OCI-LY3 (cell line): Measurements from ENCODE around the gene KLF11.

Source experiments
- H2AFZ ChIP-seq: fragments of 200-600, 300-600 bp; shearing (Covaris generic); 2 replicates; pipeline ENCODE4 v1.6.0; 2014; ENCODE audit warnings: antibody characterized with exemption, low read depth, low read length
- H3K27ac ChIP-seq: fragments of 200-600, 300-600 bp; sonication (generic); 2 replicates; pipeline ENCODE4 v1.5.1; 2014; ENCODE audit warnings: mild to moderate bottlenecking, low read length, moderate library complexity, mixed read lengths
- H3K27me3 ChIP-seq: fragments of 200-600, 300-600 bp; sonication (generic); 2 replicates; pipeline ENCODE4 v1.6.1; 2014; ENCODE audit warnings: low read depth, low read length, mixed read lengths
- H3K36me3 ChIP-seq: fragments of 200-600, 300-600 bp; sonication (generic); replicated peaks from 2 replicates; pipeline ENCODE3; 2014; ENCODE audit warnings: low read depth, low read length, mixed read lengths
- H3K4me1 ChIP-seq: fragments of 300-600, 200-600 bp; sonication (generic); 2 replicates; pipeline ENCODE4 v1.6.1; 2014; ENCODE audit warnings: low read length, mixed read lengths
- H3K4me2 ChIP-seq: fragments of 200-600, 300-600 bp; sonication (generic); 2 replicates; pipeline ENCODE4 v1.6.1; 2014; ENCODE audit warnings: low read length, mixed read lengths
- H3K4me3 ChIP-seq: fragments of 300-600, 200-600 bp; sonication (generic); 2 replicates; pipeline ENCODE4 v1.5.1; 2014; ENCODE audit warnings: antibody characterized with exemption, mild to moderate bottlenecking, low read length, moderate library complexity
- H3K79me2 ChIP-seq: fragments of 300-600, 200-600 bp; shearing (Covaris generic); 2 replicates; pipeline ENCODE4 v1.6.1; 2014; ENCODE audit warnings: mild to moderate bottlenecking, low read length, mixed read lengths
- H3K9ac ChIP-seq: fragments of 300-600, 200-600 bp; shearing (Covaris generic); 2 replicates; pipeline ENCODE4 v1.6.0; 2014; ENCODE audit warnings: mild to moderate bottlenecking, low read length, moderate library complexity
- H3K9me3 ChIP-seq: fragments of 200-600, 300-600 bp; shearing (Covaris generic); 2 replicates; pipeline ENCODE4 v1.6.1; 2014; ENCODE audit warnings: low read length, mixed read lengths; ENCODE audit not compliant: insufficient read depth
- H4K20me1 ChIP-seq: fragments of 200-600, 300-600 bp; sonication (generic); 2 replicates; pipeline ENCODE4 v1.6.1; 2016; ENCODE audit warnings: low read length, mixed read lengths; ENCODE audit not compliant: insufficient read depth
- EZH2phosphoT487 ChIP-seq: fragments of 200-600 bp; shearing (Covaris generic); IDR thresholded peaks from 2 replicates; pipeline ENCODE4 v1.6.1; 2018; ENCODE audit warnings: antibody characterized with exemption, mixed run types, low read depth
- TF ChIP-seq, protein P1 (sequence below): fragments of 200-600, 300-600 bp; sonication (generic); IDR thresholded peaks from 2 replicates; pipeline ENCODE4 v1.5.1; 2014; ENCODE audit warnings: antibody characterized with exemption, low read length, low read depth

KLF11 gene

DNA sequence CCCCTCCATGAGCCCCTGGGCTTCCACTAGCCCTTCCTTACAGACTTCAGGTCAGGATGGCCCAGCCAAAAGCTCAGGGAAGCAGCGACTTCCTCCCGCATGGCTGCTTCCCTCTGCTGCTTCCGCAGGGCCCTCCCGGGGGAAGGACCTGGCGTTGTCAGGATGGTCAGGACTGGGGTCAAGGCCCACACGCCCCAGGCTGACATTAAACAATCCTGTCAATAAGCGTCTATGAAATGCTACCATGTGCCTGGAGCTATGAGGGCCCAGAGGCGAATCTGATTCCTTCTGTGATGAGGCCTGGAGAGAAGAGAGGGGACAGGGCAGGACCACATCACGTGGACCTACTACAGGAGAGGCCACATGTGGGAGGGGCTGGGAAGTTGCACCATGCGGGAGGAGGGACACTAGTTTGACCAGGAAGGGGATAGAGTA lies 19.6 kb downstream of the KLF11 start:
- Histone ChIP-seq H2AFZ (no peak overlapping the region), H3K27ac (no peak overlapping the region), H3K9ac (no peak overlapping the region), H3K36me3 (no peaks in the 10 kb centered on the region), H3K79me2 (no peaks in the 10 kb centered on the region), H3K4me1 (no peaks in the 10 kb centered on the region), H3K4me2 (no peak overlapping the region), H3K27me3 (0 out of 2 replicates have a peak, but pooled peaks cover 3% of the 10 kb centered on the region), H4K20me1 (no peaks in the 10 kb centered on the region), H3K4me3 (no peak overlapping the region), H3K9me3 (no peaks in the 10 kb centered on the region)
- TF ChIP-seq EZH2phosphoT487: no peak
- TF ChIP-seq, protein P1, sequence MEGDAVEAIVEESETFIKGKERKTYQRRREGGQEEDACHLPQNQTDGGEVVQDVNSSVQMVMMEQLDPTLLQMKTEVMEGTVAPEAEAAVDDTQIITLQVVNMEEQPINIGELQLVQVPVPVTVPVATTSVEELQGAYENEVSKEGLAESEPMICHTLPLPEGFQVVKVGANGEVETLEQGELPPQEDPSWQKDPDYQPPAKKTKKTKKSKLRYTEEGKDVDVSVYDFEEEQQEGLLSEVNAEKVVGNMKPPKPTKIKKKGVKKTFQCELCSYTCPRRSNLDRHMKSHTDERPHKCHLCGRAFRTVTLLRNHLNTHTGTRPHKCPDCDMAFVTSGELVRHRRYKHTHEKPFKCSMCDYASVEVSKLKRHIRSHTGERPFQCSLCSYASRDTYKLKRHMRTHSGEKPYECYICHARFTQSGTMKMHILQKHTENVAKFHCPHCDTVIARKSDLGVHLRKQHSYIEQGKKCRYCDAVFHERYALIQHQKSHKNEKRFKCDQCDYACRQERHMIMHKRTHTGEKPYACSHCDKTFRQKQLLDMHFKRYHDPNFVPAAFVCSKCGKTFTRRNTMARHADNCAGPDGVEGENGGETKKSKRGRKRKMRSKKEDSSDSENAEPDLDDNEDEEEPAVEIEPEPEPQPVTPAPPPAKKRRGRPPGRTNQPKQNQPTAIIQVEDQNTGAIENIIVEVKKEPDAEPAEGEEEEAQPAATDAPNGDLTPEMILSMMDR: no peak

DNA sequence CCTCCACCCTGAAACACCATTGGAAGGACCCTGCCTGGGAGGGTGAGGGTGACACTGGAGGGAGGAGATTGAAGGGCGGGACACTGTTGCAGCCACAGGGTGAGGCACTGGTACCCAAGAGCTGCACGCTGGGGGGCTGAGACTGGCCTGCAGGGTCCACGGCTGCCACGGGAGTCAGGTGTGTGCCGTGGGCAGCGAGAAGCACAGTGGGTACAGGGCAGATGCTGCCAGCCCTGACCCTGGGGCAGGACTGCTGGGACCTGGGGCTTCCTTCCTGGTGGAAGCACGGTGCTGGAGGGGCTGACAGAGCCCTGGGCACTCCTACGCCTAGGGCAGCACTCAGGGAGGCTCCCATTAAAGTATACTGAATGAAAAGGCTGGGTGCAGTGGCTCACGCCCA lies 20.2 kb downstream of the KLF11 start:
- no peak overlapping the region for H3K4me2 ChIP-seq
- 0 out of 2 replicates have a peak, but pooled peaks cover 3% of the 10 kb centered on the region for H3K27me3 ChIP-seq
- H3K4me3 ChIP-seq: no peak overlapping the region
- H3K79me2 ChIP-seq: no peaks in the 10 kb centered on the region
- no peak overlapping the region for H3K27ac ChIP-seq
- no peaks in the 10 kb centered on the region for H3K9me3 ChIP-seq
- H2AFZ ChIP-seq: no peak overlapping the region
- no peaks in the 10 kb centered on the region for H3K4me1 ChIP-seq
- no peaks in the 10 kb centered on the region for H3K36me3 ChIP-seq
- no peaks in the 10 kb centered on the region for H4K20me1 ChIP-seq
- no peak for TF ChIP-seq EZH2phosphoT487
- TF ChIP-seq, protein P1: no peak
- H3K9ac ChIP-seq: no peak overlapping the region

DNA sequence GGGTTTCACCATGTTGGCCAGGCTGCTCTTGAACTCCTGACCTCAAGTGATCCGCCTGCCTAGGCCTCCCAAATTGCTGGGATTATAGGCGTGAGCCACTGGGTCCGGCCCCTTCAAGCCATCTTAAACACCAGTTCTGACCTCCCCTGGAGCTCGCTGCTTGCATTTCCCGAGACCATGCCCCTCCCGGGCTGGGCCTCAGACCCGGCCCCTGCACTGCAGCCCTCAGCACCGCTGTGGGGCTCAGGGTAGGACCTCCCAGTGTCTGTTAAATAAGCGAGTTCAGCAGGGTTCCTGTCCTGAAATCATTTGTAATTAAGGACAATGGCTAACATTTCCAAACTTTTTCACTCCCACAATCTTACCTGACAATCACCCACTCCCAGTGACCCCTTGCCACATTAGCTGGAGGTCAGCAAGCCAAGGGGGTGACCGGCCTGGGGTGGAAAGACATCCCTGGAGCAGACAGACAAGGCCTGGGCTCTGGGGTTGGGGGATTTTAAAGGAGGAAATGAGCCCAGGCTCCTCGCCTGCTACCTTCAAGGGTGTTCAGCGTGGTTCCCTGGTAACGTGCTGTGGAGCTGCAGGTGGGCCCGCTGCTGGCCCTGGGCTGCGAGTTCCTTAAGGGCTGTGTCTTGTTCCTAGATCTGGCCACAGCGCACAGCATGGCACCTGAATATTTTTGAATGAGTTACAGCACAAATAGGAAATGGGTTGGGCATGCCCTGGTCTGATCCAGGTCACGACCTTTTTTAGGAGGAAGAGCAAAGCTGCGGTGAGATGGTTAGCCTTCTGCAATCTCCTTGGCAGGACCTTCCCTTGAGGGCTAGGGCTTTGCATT lies 21.8 kb downstream of the KLF11 start:
- H3K4me3 ChIP-seq: no peak overlapping the region
- TF ChIP-seq, protein P1: no peak
- no peak for TF ChIP-seq EZH2phosphoT487
- H3K4me1 ChIP-seq: no peaks in the 10 kb centered on the region
- H3K9ac ChIP-seq: no peak overlapping the region
- H3K27me3 ChIP-seq: 0 out of 2 replicates have a peak, but pooled peaks cover 3% of the 10 kb centered on the region
- H3K27ac ChIP-seq: no peak overlapping the region
- no peaks in the 10 kb centered on the region for H4K20me1 ChIP-seq
- no peaks in the 10 kb centered on the region for H3K79me2 ChIP-seq
- no peaks in the 10 kb centered on the region for H3K36me3 ChIP-seq
- no peak overlapping the region for H2AFZ ChIP-seq
- H3K4me2 ChIP-seq: no peak overlapping the region
- H3K9me3 ChIP-seq: no peaks in the 10 kb centered on the region

DNA sequence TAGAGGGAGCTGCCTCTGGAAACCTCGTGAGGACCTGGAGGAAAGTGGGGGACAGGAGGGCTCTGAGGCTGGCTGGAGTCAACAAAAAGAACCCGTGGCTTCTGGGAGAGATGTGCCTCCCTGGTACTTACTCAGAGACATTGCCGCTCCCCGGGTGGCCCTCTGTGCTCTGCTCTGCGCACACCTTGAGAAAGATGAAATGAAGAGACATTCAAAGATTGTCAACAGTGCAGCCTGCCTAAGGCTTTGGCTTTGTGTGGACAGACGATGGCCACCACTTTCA lies 22.4 kb downstream of the KLF11 start:
- Histone ChIP-seq H3K4me2 (no peak overlapping the region), H3K79me2 (no peaks in the 10 kb centered on the region), H3K36me3 (no peaks in the 10 kb centered on the region), H3K9me3 (no peaks in the 10 kb centered on the region), H4K20me1 (no peaks in the 10 kb centered on the region), H3K27me3 (0 out of 2 replicates have a peak, but pooled peaks cover 3% of the 10 kb centered on the region), H2AFZ (no peak overlapping the region), H3K4me1 (no peaks in the 10 kb centered on the region), H3K9ac (no peak overlapping the region), H3K27ac (no peak overlapping the region), H3K4me3 (no peak overlapping the region)
- TF ChIP-seq EZH2phosphoT487: no peak
- TF ChIP-seq, protein P1: no peak
